Effector memory CD4-positive, alpha-beta T cell (primary cell): ENCODE measurements around the gene NFIC.
"Not testable (repeated sequence)": the region's sequence is repeated elsewhere in the genome, so short reads cannot be mapped to it uniquely, and the experiment has no call there.

Experiments used
- DNase-seq, 3 donors: peaks; one replicate each; pipeline ENCODE4 v3.0.0-alpha.2; 2020
- H3K27ac ChIP-seq: 2 replicates; pipeline ENCODE4 v1.7.0; 2013; ENCODE audit warnings: mild to moderate bottlenecking, low read length, moderate library complexity; ENCODE audit not compliant: insufficient read depth, poor library complexity, severe bottlenecking
- H3K27me3 ChIP-seq: replicated peaks from 2 replicates; pipeline ENCODE4 v1.7.0; 2013; ENCODE audit warnings: mild to moderate bottlenecking, low read length; ENCODE audit not compliant: insufficient read depth, control insufficient read depth, poor library complexity, severe bottlenecking
- H3K36me3 ChIP-seq: 2 replicates; pipeline ENCODE4 v1.7.0; 2013; ENCODE audit warnings: mild to moderate bottlenecking, low read length, moderate library complexity; ENCODE audit not compliant: control insufficient read depth, insufficient read depth
- H3K4me1 ChIP-seq: 2 replicates; pipeline ENCODE4 v1.7.0; 2013; ENCODE audit warnings: low read length, mild to moderate bottlenecking; ENCODE audit not compliant: control insufficient read depth, insufficient read depth, poor library complexity, severe bottlenecking
- H3K4me3 ChIP-seq: 2 replicates; pipeline ENCODE4 v1.7.0; 2013; ENCODE audit warnings: low read length, low read depth, mild to moderate bottlenecking; ENCODE audit not compliant: insufficient read depth, poor library complexity, severe bottlenecking
- H3K9me3 ChIP-seq: 2 replicates; pipeline ENCODE4 v1.7.0; 2013; ENCODE audit warnings: mild to moderate bottlenecking, low read length, moderate library complexity; ENCODE audit not compliant: control insufficient read depth

Gene NFIC

GRCh38 chr19:3451451-3451866, 85.1 kb downstream of the NFIC start:
- DNase-seq, result no peak
- Histone ChIP-seq H3K27me3 (no peaks in the 10 kb centered on the region), H3K27ac (no peak overlapping the region), H3K9me3 (no peaks in the 10 kb centered on the region), H3K4me1 (no peaks in the 10 kb centered on the region), H3K4me3 (no peak overlapping the region), H3K36me3 (peaks cover 40% of the 10 kb centered on the region)

- H3K27ac ChIP-seq, result no peak overlapping the region
- H3K4me3 ChIP-seq, result no peak overlapping the region
- peaks cover 40% of the 10 kb centered on the region for H3K36me3 ChIP-seq
- no peaks in the 10 kb centered on the region for H3K27me3 ChIP-seq
- no peaks in the 10 kb centered on the region for H3K4me1 ChIP-seq
- H3K9me3 ChIP-seq, result no peaks in the 10 kb centered on the region
- DNase-seq, result no peak
These were observed 86.0 kb downstream of the NFIC start for GRCh38 chr19:3452171-3452941.

GRCh38 chr19:3452942-3453214, 86.5 kb downstream of the NFIC start:
- not testable (repeated sequence) for H3K27me3 ChIP-seq, DNase-seq, H3K9me3 ChIP-seq, H3K27ac ChIP-seq, H3K4me1 ChIP-seq, H3K4me3 ChIP-seq
- peaks cover 40% of the 10 kb centered on the region for H3K36me3 ChIP-seq

- Histone ChIP-seq H3K27ac (no peak overlapping the region), H3K36me3 (peaks cover 40% of the 10 kb centered on the region), H3K27me3 (no peaks in the 10 kb centered on the region), H3K4me1 (no peaks in the 10 kb centered on the region), H3K9me3 (no peaks in the 10 kb centered on the region), H3K4me3 (no peak overlapping the region)
- no peak for DNase-seq
These were observed 87.5 kb downstream of the NFIC start for GRCh38 chr19:3453840-3454239.

GRCh38 chr19:3454656-3455392, 88.4 kb downstream of the NFIC start:
- Histone ChIP-seq H3K27me3 (no peaks in the 10 kb centered on the region), H3K27ac (no peak overlapping the region), H3K9me3 (no peaks in the 10 kb centered on the region), H3K4me3 (no peak overlapping the region), H3K4me1 (no peaks in the 10 kb centered on the region), H3K36me3 (peaks cover 40% of the 10 kb centered on the region)
- no peak for DNase-seq

GRCh38 chr19:3455393-3455955, 89.1 kb downstream of the NFIC start:
- H3K4me1 ChIP-seq, result no peaks in the 10 kb centered on the region
- no peak for DNase-seq
- H3K4me3 ChIP-seq, result no peak overlapping the region
- no peaks in the 10 kb centered on the region for H3K27me3 ChIP-seq
- no peaks in the 10 kb centered on the region for H3K9me3 ChIP-seq
- H3K27ac ChIP-seq, result no peak overlapping the region
- H3K36me3 ChIP-seq, result peaks cover 40% of the 10 kb centered on the region

- Histone ChIP-seq H3K4me1 (no peaks in the 10 kb centered on the region), H3K27me3 (no peaks in the 10 kb centered on the region), H3K36me3 (peaks cover 37% of the 10 kb centered on the region), H3K9me3 (no peaks in the 10 kb centered on the region), H3K27ac (no peak overlapping the region), H3K4me3 (no peak overlapping the region)
- no peak for DNase-seq
These were observed 89.7 kb downstream of the NFIC start for GRCh38 chr19:3455960-3456601.

- peaks cover 35% of the 10 kb centered on the region for H3K36me3 ChIP-seq
- H3K4me1 ChIP-seq, result no peaks in the 10 kb centered on the region
- no peaks in the 10 kb centered on the region for H3K27me3 ChIP-seq
- DNase-seq, result no peak
- no peak overlapping the region for H3K4me3 ChIP-seq
- H3K9me3 ChIP-seq, result no peaks in the 10 kb centered on the region
- H3K27ac ChIP-seq, result no peak overlapping the region
These were observed 90.6 kb downstream of the NFIC start for GRCh38 chr19:3456925-3457527.

GRCh38 chr19:3457528-3458228, 91.3 kb downstream of the NFIC start:
- no peak for DNase-seq
- no peaks in the 10 kb centered on the region for H3K9me3 ChIP-seq
- no peak overlapping the region for H3K4me3 ChIP-seq
- no peaks in the 10 kb centered on the region for H3K27me3 ChIP-seq
- H3K4me1 ChIP-seq, result no peaks in the 10 kb centered on the region
- no peak overlapping the region for H3K27ac ChIP-seq
- peaks cover 29% of the 10 kb centered on the region for H3K36me3 ChIP-seq
